IPS-20b (cell line): ENCODE measurements around the gene EHD1.

Source experiments
- H3K27ac ChIP-seq: one replicate; pipeline ENCODE4 v1.5.1; 2013; ENCODE audit warnings: low read length
- H3K27me3 ChIP-seq: 2 replicates; pipeline ENCODE4 v1.6.1; 2013; ENCODE audit warnings: mild to moderate bottlenecking, low read length, inconsistent platforms; ENCODE audit not compliant: insufficient read depth
- H3K36me3 ChIP-seq: 2 replicates; pipeline ENCODE4 v1.6.1; 2013; ENCODE audit warnings: low read depth, mild to moderate bottlenecking, inconsistent platforms, low read length, moderate library complexity; ENCODE audit not compliant: insufficient read depth
- H3K4me1 ChIP-seq: 2 replicates; pipeline ENCODE4 v1.6.1; 2013; ENCODE audit warnings: mild to moderate bottlenecking, control low read depth, inconsistent platforms, low read length, moderate library complexity; ENCODE audit not compliant: insufficient read depth
- H3K4me3 ChIP-seq: 2 replicates; pipeline ENCODE4 v1.5.1; 2013; ENCODE audit warnings: mild to moderate bottlenecking, low read length, inconsistent platforms
- H3K9ac ChIP-seq: 2 replicates; pipeline ENCODE4 v1.6.1; 2013; ENCODE audit warnings: low read depth, mild to moderate bottlenecking, inconsistent platforms, low read length, moderate library complexity
- H3K9me3 ChIP-seq: 2 replicates; pipeline ENCODE4 v1.6.1; 2013; ENCODE audit warnings: mild to moderate bottlenecking, low read depth, low read length, inconsistent platforms; ENCODE audit not compliant: insufficient read depth

Gene EHD1

DNA sequence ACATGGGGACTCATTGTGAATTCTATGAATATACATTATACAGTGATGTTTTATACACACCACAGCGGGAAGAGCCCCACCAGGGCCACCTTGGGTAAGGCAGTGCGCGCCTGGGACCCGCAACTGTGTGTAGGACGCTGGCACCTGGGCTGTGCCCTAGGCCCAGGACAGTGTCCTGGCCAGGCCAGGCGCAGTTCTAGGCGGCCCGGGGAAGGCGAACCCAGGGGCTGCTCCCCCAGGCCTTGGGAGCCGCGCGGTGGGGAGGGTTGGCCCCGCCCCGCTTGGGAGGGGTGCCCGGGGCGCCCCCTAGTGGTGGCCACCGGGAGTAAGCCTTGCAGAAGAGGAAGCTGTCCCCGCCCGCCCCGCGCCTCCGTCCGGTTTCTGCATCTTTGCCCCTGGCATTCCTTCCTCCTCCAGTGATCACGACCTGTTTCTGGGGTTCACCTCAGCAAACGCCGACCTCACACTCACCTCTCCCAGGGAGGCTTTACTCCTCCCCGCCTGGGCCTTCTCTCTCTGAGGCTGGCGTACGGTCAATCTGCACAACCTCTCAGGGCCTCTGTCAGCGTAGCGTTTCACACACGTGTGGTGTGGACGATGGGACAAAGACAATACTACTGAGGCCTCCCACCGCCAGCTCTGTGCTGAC lies 9.5 kb upstream of the EHD1 start:
- Histone ChIP-seq H3K9ac (peak overlapping the region; percentile 62; the same call in 1 of the 2 replicates), H3K36me3 (no peaks in the 10 kb centered on the region), H3K27me3 (no peaks in the 10 kb centered on the region), H3K9me3 (no peaks in the 10 kb centered on the region), H3K27ac (no peak overlapping the region), H3K4me1 (peaks cover 3% of the 10 kb centered on the region; the same call in 1 of the 2 replicates), H3K4me3 (peak overlapping the region; percentile 51; the same call in 1 of the 2 replicates)

DNA sequence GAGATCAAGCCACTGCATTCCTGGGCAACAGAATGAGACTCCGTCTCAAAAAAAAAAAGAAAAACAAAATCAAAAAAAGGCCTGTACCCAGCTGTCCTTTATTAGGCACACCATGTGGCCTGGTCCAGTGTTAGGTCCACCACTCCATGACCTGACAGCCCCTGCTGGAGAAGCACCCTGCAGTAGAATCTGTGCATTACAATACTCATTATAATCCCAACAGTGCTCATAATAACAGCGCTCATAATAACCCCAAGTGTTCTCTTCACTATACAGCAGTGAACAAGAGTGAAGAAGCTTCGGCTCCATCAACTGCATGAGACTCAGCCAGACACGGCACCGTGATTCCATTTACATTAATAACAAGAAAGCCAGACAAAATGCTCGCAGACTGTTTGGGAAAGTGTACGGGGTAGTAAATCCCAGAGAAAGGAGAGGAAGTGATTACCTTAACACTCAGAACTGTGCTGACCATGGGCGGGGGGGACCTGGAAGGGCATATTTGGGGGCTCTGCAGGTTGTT lies 8.9 kb upstream of the EHD1 start:
- Histone ChIP-seq H3K27me3 (no peaks in the 10 kb centered on the region), H3K27ac (no peak overlapping the region), H3K9me3 (no peaks in the 10 kb centered on the region), H3K4me3 (no peak overlapping the region), H3K9ac (no peak overlapping the region), H3K4me1 (peaks cover 3% of the 10 kb centered on the region; the same call in 1 of the 2 replicates), H3K36me3 (no peaks in the 10 kb centered on the region)

DNA sequence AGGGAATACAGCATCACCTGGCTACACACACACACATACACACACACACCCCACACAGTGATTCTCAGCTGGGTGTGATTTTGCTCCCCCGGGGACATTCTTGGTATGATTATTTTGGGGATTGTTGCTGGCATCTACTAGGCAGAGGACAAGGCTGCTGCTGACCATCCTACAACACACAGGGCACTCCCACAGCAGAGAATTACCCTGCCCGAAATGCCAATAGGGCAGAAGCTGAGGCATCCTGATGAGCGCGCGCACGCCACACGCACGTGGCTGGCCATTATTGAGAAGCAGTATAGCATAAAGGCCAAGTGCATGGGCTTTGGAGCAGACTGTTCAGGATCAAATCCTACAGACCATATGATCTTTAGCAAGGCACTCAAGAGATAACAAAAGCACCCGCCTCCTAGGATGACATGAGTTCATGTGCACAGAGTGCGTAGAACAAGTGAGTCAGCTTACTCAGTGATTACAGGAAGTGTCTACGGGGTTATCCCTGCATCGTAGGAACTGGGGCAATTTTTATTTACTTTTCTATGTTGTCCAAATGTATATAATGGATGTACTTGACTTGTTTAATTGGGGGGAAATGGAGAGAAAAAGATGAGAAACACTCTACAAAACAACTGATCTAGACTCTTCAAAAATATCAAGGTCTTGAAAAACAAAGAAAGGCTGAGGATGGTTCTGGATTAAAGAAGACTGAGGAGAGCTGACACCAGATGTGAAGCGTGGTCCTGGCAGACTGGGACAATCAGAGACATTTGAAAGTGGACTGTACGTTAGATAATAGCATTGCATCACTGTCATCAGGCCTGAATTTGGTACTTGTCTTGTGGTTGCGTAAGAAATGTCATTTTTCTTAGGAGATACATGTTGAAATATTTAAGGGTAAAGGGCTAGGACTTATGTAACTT lies 7.2 kb upstream of the EHD1 start:
- H3K4me3 ChIP-seq: no peak overlapping the region
- H3K9me3 ChIP-seq: no peaks in the 10 kb centered on the region
- H3K36me3 ChIP-seq: no peaks in the 10 kb centered on the region
- H3K9ac ChIP-seq: no peak overlapping the region
- no peak overlapping the region for H3K27ac ChIP-seq
- H3K4me1 ChIP-seq: peaks cover 3% of the 10 kb centered on the region; the same call in 1 of the 2 replicates
- no peaks in the 10 kb centered on the region for H3K27me3 ChIP-seq

DNA sequence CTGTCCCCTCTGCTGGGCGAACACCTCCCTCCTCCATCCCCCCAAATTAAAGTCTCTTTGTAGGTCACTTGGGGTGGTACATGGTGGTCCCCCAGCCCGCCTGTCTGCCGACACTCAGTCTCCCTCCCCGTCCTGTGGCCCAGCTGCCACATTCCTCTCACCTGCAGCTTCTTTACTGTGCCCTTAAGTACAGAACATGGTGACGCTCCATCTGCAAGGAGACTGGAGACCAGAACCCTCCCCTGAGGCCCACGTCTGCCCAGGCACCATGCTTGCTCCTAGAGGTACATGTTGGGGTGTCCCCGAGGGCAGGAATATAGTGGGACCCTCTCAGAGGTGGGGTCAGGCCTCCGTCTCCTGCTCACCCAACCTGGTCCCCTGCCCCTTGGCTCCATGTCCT lies 5.6 kb upstream of the EHD1 start:
- Histone ChIP-seq H3K27me3 (no peaks in the 10 kb centered on the region), H3K4me3 (no peak overlapping the region), H3K9me3 (no peaks in the 10 kb centered on the region), H3K9ac (no peak overlapping the region), H3K4me1 (peaks cover 3% of the 10 kb centered on the region; the same call in 1 of the 2 replicates), H3K36me3 (no peaks in the 10 kb centered on the region), H3K27ac (no peak overlapping the region)

DNA sequence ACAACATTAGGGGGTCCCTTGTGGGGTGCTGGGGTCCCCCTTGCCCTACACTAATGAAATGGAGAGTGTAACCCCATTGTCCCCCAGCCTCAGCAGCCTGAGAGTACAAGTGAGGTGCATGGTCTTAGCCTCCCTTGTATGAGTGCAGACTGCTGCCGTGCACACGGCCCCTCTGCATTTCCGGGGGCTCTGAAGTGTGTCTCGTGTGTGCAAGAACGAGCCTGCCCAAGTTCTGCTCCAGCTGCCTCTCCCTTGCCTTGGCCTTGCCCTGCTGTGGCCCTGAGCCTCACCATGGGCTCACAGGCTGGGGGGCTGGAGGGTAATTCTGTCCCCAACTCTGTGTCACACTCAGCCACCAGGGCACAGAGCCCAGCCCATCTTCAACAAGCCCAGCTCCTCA lies 5.2 kb upstream of the EHD1 start:
- no peaks in the 10 kb centered on the region for H3K27me3 ChIP-seq
- H3K9ac ChIP-seq: no peak overlapping the region
- no peaks in the 10 kb centered on the region for H3K36me3 ChIP-seq
- no peak overlapping the region for H3K27ac ChIP-seq
- H3K4me3 ChIP-seq: no peak overlapping the region
- no peaks in the 10 kb centered on the region for H3K9me3 ChIP-seq
- peaks cover 3% of the 10 kb centered on the region; the same call in 1 of the 2 replicates for H3K4me1 ChIP-seq

DNA sequence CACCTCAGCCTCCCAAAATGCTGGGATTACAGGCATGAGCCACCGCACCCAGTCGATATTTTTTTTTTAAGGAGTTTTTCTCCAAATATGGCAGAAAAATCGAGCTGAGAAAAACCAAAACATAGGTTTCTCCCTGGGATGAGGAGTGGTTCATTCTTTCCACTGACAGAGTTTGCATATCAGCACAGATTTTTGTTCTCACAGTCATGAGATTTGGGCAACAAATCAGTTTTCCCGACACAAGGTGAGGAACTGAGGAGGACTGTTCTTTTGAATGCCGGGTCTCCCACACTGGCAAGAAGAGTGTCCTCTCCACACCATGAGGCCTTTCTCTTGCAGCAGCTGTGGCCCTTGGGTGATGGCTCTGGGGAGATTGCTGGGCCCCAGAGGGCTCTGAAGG lies 3.8 kb upstream of the EHD1 start:
- Histone ChIP-seq H3K9me3 (no peaks in the 10 kb centered on the region), H3K4me1 (peaks cover 4% of the 10 kb centered on the region), H3K27ac (no peak overlapping the region), H3K27me3 (peaks cover 7% of the 10 kb centered on the region), H3K4me3 (no peak overlapping the region), H3K9ac (no peak overlapping the region), H3K36me3 (no peaks in the 10 kb centered on the region)

DNA sequence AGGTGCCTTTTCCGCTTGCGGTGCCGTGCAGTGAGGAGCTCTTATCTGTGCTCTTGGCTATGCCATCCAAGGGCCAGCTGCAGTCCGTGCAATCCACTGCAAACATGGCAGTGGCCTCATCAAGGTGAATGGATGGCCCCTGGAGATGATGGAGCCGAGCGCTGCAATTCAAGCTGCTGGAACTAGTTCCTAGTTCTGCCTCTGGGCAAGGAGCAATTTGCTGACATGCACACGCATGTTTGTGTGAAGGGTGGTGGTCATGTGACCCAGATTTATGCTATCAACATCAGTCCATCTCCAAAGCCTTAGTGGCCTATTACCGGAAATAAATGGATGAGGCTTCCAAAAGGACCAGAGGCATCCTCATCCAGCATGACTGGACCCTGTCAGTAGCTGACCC lies 3.1 kb upstream of the EHD1 start:
- H3K4me3 ChIP-seq: no peak overlapping the region
- no peaks in the 10 kb centered on the region for H3K9me3 ChIP-seq
- H3K36me3 ChIP-seq: no peaks in the 10 kb centered on the region
- no peak overlapping the region for H3K9ac ChIP-seq
- peaks cover 11% of the 10 kb centered on the region for H3K27me3 ChIP-seq
- peaks cover 7% of the 10 kb centered on the region for H3K4me1 ChIP-seq
- H3K27ac ChIP-seq: no peak overlapping the region

DNA sequence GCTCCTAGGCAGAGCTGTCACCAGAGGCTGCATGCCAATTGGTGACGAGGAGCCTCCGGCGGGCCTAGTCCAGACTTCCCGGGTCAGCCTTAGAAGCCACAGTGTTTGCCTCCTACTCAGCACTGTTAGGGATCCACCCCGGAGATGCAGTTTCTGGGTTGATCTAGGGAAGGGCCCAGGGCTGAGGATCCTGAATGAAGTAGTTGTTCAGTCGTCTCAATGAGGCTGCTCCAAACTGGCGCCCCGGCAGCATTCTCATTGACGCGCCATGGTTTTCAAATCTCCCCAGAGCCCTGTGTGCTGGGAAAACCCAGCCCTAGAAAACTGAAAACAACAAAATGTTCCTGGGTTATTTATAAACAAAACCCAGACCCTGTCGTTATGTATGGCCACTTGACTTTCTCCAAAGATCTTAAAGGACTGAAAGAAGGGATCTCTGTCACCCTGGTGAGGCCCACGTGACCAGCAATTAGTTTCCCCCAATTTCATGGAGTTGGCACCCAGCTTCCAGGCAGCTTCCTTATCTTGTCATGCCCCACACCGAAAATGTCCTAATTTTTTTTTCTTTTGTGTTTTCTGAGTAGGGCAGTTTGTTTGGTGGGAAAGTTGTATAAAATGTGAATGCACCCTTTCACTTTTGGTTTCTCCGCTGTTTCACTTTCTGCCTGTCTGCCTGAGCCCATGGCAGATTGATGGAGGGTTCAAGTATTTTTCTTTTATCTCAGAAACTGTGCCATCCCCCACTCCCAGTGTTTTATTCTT lies 2.0 kb upstream of the EHD1 start:
- H3K9ac ChIP-seq: no peak overlapping the region
- H3K27me3 ChIP-seq: peaks cover 11% of the 10 kb centered on the region
- peaks cover 7% of the 10 kb centered on the region for H3K4me1 ChIP-seq
- H3K36me3 ChIP-seq: no peaks in the 10 kb centered on the region
- no peaks in the 10 kb centered on the region; the same call in 1 of the 2 replicates for H3K9me3 ChIP-seq
- no peak overlapping the region for H3K27ac ChIP-seq
- H3K4me3 ChIP-seq: no peak overlapping the region

DNA sequence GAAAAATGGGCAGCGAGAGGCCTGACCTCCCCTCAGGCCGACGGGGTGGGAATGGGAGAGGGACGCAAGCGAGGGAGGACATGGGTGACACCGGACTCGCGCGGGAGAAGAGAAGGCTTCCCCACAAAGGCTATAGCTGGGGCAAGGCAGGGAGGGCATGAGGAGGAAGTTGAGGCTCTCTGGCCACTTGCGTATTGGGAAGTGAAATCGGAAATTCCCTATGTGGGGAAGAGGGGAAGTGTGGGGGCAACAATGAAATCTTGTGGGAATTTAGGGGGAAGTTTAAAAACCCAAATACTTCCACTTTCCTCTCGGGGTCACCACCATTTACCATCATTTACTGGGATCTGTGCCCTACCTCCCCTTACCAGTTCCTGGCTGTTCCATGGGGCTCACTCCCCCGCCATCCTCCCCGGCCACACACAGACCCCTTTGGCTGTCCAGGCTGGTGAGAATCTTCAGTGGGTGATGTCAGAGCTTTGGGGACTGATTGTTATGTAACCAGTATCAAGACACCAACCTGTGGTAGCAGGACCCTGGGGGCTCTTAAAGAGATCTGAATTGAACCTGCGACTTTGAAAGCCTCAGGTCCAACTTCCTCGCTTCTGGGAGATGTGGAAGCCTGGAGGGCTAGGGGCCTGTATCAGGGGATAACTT lies 951 bp upstream of the EHD1 start:
- Histone ChIP-seq H3K9me3 (no peaks in the 10 kb centered on the region; the same call in 1 of the 2 replicates), H3K36me3 (peaks cover 1% of the 10 kb centered on the region; the same call in 1 of the 2 replicates), H3K27ac (peak overlapping the region; percentile 53), H3K9ac (peak overlapping the region; percentile 94), H3K4me3 (peak overlapping the region; percentile 88), H3K4me1 (peaks cover 7% of the 10 kb centered on the region), H3K27me3 (peaks cover 11% of the 10 kb centered on the region)

DNA sequence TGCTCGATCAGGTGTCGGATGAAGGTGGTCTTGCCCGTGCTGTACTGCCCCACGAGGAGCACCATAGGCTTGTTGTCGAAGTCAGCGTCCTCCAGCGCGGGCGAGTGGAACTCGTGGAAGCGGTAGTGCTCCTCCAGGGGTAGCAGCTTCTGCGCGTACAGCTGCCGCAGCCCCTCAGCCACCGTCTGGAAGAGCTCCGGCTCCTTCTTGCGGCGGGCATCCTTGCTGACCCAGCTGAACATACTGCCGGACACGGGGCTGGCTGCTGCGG lies 263 bp downstream of the EHD1 start:
- H3K9me3 ChIP-seq: no peaks in the 10 kb centered on the region; the same call in 1 of the 2 replicates
- H3K9ac ChIP-seq: peak overlapping the region; percentile 73; the same call in 1 of the 2 replicates
- H3K27ac ChIP-seq: no peak overlapping the region
- peaks cover 11% of the 10 kb centered on the region for H3K27me3 ChIP-seq
- H3K4me3 ChIP-seq: peak overlapping the region; percentile 93
- peaks cover 8% of the 10 kb centered on the region for H3K36me3 ChIP-seq
- peaks cover 7% of the 10 kb centered on the region for H3K4me1 ChIP-seq
